Measurements from ENCODE around the gene WNT7A. TPM values are rescaled to one million over a fixed set of nuclear protein-coding genes. Genes with fewer than 3 reads are reported as not detected.
"Not testable (repeated sequence)": the region's sequence is repeated elsewhere in the genome, so short reads cannot be mapped to it uniquely, and the experiment has no call there.

The WNT7A gene
- polyA plus RNA-seq, 4 donors = 0.01 TPM; not detected in 3

DNA sequence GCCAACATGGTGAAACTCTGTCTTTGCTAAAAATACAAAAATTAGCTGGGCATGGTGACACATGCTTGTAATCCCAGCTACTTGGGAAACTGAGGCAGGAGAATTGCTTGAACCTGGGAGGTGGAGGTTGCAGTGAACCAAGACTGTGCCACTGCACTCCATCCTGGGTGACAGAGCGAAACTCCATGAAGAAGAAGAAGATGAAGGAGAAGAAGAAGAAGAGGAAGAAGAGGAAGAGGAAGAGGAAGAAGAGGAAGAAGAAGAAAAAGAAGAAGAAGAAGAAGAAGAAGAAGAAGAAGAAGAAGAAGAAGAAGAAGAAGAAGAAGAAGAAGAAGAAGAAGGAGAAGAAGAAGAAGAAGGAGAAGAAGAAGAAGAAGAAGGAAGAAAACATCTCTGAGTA is 23.2 kb downstream of the WNT7A start:
- not testable (repeated sequence) for DNase-seq; H3K4me1 ChIP-seq (ENCODE audit: control insufficient read depth in 3 of 3, insufficient read depth in 2 of 3, low read depth in 1 of 3, low read length in 2 of 3); H3K9me3 ChIP-seq (ENCODE audit: control insufficient read depth in 2 of 2, insufficient read depth in 1 of 2, low read depth in 1 of 2, low read length in 1 of 2); H3K36me3 ChIP-seq (ENCODE audit: control insufficient read depth in 3 of 3, insufficient read depth in 2 of 3, low read depth in 1 of 3, low read length in 3 of 3); H3K27ac ChIP-seq (ENCODE audit: low read depth in 1 of 3, low read length in 2 of 3); H3K4me3 ChIP-seq (ENCODE audit: low read depth in 1 of 3, low read length in 3 of 3); FAIRE-seq
- H3K27me3 ChIP-seq (ENCODE audit: control insufficient read depth in 3 of 3, insufficient read depth in 3 of 3, low read length in 3 of 3) = peaks cover 0 to 18% (median 5%) of the 10 kb centered on the region in 3 donors
- 81 to 90% (median 87%) methylated on average over 1 of the region's 1 CpG for WGBS, 3 donors

DNA sequence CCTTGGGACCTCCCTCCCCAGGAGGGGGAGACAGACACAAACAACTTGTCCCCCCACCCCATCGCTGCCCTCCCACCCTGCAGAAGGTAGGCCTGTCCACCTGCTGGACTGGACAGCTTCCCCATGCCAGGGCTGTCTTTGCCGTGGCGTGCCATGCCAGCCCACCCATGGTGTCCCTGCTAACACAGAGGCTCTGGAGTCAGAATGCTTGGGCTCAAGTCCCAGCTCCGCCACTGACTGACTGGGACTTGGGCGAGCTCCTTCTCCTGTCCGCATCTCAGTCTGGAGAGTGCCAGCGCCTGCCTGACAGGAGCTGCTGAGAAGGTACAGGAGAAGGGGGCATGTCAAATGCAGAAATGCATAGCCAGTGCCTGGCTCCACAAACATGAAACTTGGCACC is 23.9 kb downstream of the WNT7A start:
- Histone ChIP-seq H3K27me3 (ENCODE audit: control insufficient read depth in 3 of 3, insufficient read depth in 3 of 3, low read length in 3 of 3) (peaks cover 0 to 12% (median 5%) of the 10 kb centered on the region in 3 donors), H3K4me3 (ENCODE audit: low read depth in 1 of 3, low read length in 3 of 3) (no peak overlapping the region), H3K9me3 (ENCODE audit: control insufficient read depth in 2 of 2, insufficient read depth in 1 of 2, low read depth in 1 of 2, low read length in 1 of 2) (no peaks in the 10 kb centered on the region), H3K4me1 (ENCODE audit: control insufficient read depth in 3 of 3, insufficient read depth in 2 of 3, low read depth in 1 of 3, low read length in 2 of 3) (no peaks in the 10 kb centered on the region), H3K36me3 (ENCODE audit: control insufficient read depth in 3 of 3, insufficient read depth in 2 of 3, low read depth in 1 of 3, low read length in 3 of 3) (no peaks in the 10 kb centered on the region), H3K27ac (ENCODE audit: low read depth in 1 of 3, low read length in 2 of 3) (no peak overlapping the region)
- FAIRE-seq = no peak
- WGBS, 3 donors = 84 to 87% (median 86%) methylated on average over 7 of the region's 7 CpGs
- DNase-seq = no peak

DNA sequence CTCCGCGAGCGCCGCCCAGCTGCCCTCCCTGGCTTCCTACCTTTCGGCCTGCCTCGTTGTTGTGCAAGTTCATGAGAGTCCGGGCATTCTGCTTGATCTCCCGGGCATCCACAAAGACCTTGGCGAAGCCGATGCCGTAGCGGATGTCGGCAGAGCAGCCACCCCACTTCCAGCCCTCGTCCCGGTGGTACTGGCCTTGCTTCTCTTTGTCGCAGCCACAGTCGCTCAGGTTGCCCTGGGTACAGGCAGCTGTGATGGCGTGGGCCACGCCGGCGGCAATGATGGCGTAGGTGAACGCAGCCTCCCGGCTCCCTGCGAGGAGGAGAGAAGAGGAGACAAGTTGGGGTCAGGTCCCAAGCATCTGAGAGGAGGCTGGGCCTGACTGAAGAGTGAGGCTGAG is 25.4 kb downstream of the WNT7A start:
- no peaks in the 10 kb centered on the region for H3K4me1 ChIP-seq (ENCODE audit: control insufficient read depth in 3 of 3, insufficient read depth in 2 of 3, low read depth in 1 of 3, low read length in 2 of 3)
- H3K27me3 ChIP-seq (ENCODE audit: control insufficient read depth in 3 of 3, insufficient read depth in 3 of 3, low read length in 3 of 3) = peaks cover 0 to 13% (median 5%) of the 10 kb centered on the region in 3 donors
- no peak for DNase-seq
- no peak for FAIRE-seq
- H3K9me3 ChIP-seq (ENCODE audit: control insufficient read depth in 2 of 2, insufficient read depth in 1 of 2, low read depth in 1 of 2, low read length in 1 of 2) = no peaks in the 10 kb centered on the region
- no peak overlapping the region for H3K27ac ChIP-seq (ENCODE audit: low read depth in 1 of 3, low read length in 2 of 3)
- WGBS, 3 donors = 89 to 91% (median 91%) methylated on average over 25 of the region's 25 CpGs
- no peak overlapping the region for H3K4me3 ChIP-seq (ENCODE audit: low read depth in 1 of 3, low read length in 3 of 3)
- H3K36me3 ChIP-seq (ENCODE audit: control insufficient read depth in 3 of 3, insufficient read depth in 2 of 3, low read depth in 1 of 3, low read length in 3 of 3) = no peaks in the 10 kb centered on the region

DNA sequence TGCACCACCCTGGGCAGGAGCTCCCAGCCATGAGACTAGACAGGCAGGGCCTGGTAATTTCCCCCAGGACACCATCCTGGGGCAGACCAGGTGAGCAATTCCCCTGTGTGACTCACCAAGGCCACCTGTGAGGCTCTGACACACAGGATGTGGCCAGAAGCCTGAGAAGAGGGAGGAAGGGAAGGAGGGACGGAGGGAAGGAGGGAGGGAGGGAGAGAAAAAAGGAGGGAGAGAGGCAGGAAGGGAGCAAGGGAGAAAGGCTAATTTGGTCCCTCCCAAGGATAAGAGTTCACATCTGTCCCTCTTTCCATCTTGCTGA is 25.9 kb downstream of the WNT7A start:
- 51 to 57% (median 55%) methylated on average over 1 of the region's 1 CpG for WGBS, 3 donors
- FAIRE-seq = no peak
- Histone ChIP-seq H3K36me3 (ENCODE audit: control insufficient read depth in 3 of 3, insufficient read depth in 2 of 3, low read depth in 1 of 3, low read length in 3 of 3) (no peaks in the 10 kb centered on the region), H3K27me3 (ENCODE audit: control insufficient read depth in 3 of 3, insufficient read depth in 3 of 3, low read length in 3 of 3) (peaks cover 0 to 9% (median 5%) of the 10 kb centered on the region in 3 donors), H3K9me3 (ENCODE audit: control insufficient read depth in 2 of 2, insufficient read depth in 1 of 2, low read depth in 1 of 2, low read length in 1 of 2) (no peaks in the 10 kb centered on the region), H3K27ac (ENCODE audit: low read depth in 1 of 3, low read length in 2 of 3) (no peak overlapping the region), H3K4me3 (ENCODE audit: low read depth in 1 of 3, low read length in 3 of 3) (no peak overlapping the region), H3K4me1 (ENCODE audit: control insufficient read depth in 3 of 3, insufficient read depth in 2 of 3, low read depth in 1 of 3, low read length in 2 of 3) (no peaks in the 10 kb centered on the region)
- no peak for DNase-seq

DNA sequence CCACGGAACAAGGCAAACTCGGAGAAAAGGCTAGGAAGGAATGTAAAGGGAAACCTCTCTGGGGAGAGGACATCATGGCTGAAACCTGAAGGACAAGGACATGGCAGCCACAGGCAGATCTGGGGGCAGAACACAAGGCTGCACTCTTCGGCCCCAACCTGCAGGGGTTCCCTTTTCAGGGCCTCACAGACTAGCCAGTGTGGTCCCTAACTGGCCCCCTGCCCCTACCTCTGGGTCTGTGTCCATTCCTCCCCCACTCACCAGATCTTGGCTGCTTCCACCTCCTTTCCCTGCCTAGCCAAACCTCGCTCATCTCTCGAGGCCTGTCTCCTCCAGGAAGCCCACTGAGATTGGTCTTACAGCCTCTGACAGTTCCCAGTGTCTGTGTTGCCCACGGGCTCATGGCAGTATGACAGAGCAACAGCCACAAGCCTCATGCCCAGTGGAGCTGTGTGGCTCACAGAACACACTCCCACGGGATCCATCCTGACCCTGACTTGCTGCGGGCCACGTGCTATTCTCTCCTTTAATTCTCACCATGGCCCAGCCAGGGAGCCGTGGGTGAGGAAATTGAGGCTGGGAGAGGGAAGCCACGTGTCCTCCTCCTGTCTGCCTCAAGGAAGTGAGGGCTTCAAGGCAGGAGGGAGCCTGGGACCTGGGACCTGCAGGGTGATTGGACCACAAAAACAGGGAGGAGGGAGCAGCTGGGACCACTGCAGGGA is 26.5 kb downstream of the WNT7A start:
- no peak overlapping the region for H3K27ac ChIP-seq (ENCODE audit: low read depth in 1 of 3, low read length in 2 of 3)
- no peaks in the 10 kb centered on the region for H3K9me3 ChIP-seq (ENCODE audit: control insufficient read depth in 2 of 2, insufficient read depth in 1 of 2, low read depth in 1 of 2, low read length in 1 of 2)
- no peaks in the 10 kb centered on the region for H3K36me3 ChIP-seq (ENCODE audit: control insufficient read depth in 3 of 3, insufficient read depth in 2 of 3, low read depth in 1 of 3, low read length in 3 of 3)
- DNase-seq (no peak), FAIRE-seq (no peak)
- no peaks in the 10 kb centered on the region for H3K4me1 ChIP-seq (ENCODE audit: control insufficient read depth in 3 of 3, insufficient read depth in 2 of 3, low read depth in 1 of 3, low read length in 2 of 3)
- 56 to 69% (median 59%) methylated on average over 11 of the region's 11 CpGs for WGBS, 3 donors
- no peak overlapping the region for H3K4me3 ChIP-seq (ENCODE audit: low read depth in 1 of 3, low read length in 3 of 3)
- peaks cover 0 to 7% (median 5%) of the 10 kb centered on the region in 3 donors for H3K27me3 ChIP-seq (ENCODE audit: control insufficient read depth in 3 of 3, insufficient read depth in 3 of 3, low read length in 3 of 3)

DNA sequence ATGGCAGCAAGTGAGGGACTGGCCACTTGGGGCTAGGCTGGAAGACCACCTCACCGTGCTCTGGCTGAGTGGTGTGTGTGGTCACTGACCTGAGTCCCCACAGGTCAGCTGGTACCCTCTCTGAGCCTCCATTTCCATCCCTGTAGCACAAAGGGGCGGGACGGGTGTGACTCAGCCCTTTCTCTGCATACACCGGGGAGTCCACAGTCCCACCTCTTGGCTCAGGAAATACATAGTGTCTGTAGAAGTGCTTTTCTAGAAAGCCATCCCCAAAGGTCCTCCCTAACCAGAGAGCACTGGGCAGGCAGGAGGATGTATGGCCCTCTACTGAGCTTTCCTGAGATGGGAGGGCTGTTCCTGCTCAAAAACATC is 27.2 kb downstream of the WNT7A start:
- no peaks in the 10 kb centered on the region for H3K9me3 ChIP-seq (ENCODE audit: control insufficient read depth in 2 of 2, insufficient read depth in 1 of 2, low read depth in 1 of 2, low read length in 1 of 2)
- peaks cover 0 to 5% (median 3%) of the 10 kb centered on the region in 3 donors for H3K27me3 ChIP-seq (ENCODE audit: control insufficient read depth in 3 of 3, insufficient read depth in 3 of 3, low read length in 3 of 3)
- no peaks in the 10 kb centered on the region for H3K4me1 ChIP-seq (ENCODE audit: control insufficient read depth in 3 of 3, insufficient read depth in 2 of 3, low read depth in 1 of 3, low read length in 2 of 3)
- FAIRE-seq = no peak
- H3K4me3 ChIP-seq (ENCODE audit: low read depth in 1 of 3, low read length in 3 of 3) = no peak overlapping the region
- 45 to 62% (median 52%) methylated on average over 4 of the region's 4 CpGs for WGBS, 3 donors
- no peak for DNase-seq
- no peak overlapping the region for H3K27ac ChIP-seq (ENCODE audit: low read depth in 1 of 3, low read length in 2 of 3)
- no peaks in the 10 kb centered on the region for H3K36me3 ChIP-seq (ENCODE audit: control insufficient read depth in 3 of 3, insufficient read depth in 2 of 3, low read depth in 1 of 3, low read length in 3 of 3)

DNA sequence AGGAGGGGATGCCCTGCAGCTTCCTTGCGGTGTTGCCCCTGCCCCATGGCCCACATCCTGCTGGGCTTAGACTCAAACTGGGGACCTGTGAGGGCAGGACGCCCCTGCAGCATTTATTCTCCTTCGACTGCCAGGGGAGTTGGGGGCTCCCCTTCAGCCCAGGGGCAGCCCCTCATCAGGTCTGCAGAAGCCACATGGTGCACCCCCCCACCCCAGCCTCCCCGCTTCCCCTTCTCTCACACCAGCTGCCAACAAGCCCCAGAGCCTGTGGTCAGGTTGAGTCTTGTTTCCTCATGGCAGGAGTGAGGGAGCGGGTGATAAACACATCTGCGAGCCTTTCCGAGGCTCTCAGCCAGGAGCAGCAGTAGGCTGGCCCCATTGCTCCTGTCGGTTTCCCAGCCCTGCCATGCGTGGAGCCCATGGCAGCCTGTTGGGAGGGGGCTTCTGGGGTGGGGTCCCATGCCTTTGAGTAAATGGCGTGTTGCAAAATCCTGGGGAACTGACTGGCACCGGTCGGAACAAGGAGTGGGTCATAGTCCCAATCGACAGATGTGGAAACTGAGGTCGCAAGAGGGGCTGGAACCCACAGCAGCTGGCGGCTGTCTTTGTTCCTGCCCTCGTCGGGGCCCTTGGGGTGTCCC is 27.8 kb downstream of the WNT7A start:
- Histone ChIP-seq H3K4me1 (ENCODE audit: control insufficient read depth in 3 of 3, insufficient read depth in 2 of 3, low read depth in 1 of 3, low read length in 2 of 3) (no peaks in the 10 kb centered on the region), H3K9me3 (ENCODE audit: control insufficient read depth in 2 of 2, insufficient read depth in 1 of 2, low read depth in 1 of 2, low read length in 1 of 2) (no peaks in the 10 kb centered on the region), H3K27me3 (ENCODE audit: control insufficient read depth in 3 of 3, insufficient read depth in 3 of 3, low read length in 3 of 3) (peaks cover 0 to 3% (median 3%) of the 10 kb centered on the region in 3 donors), H3K4me3 (ENCODE audit: low read depth in 1 of 3, low read length in 3 of 3) (no peak overlapping the region), H3K27ac (ENCODE audit: low read depth in 1 of 3, low read length in 2 of 3) (no peak overlapping the region), H3K36me3 (ENCODE audit: control insufficient read depth in 3 of 3, insufficient read depth in 2 of 3, low read depth in 1 of 3, low read length in 3 of 3) (no peaks in the 10 kb centered on the region)
- FAIRE-seq (no peak), DNase-seq (no peak)
- WGBS, 3 donors = 72 to 79% (median 73%) methylated on average over 17 of the region's 17 CpGs

DNA sequence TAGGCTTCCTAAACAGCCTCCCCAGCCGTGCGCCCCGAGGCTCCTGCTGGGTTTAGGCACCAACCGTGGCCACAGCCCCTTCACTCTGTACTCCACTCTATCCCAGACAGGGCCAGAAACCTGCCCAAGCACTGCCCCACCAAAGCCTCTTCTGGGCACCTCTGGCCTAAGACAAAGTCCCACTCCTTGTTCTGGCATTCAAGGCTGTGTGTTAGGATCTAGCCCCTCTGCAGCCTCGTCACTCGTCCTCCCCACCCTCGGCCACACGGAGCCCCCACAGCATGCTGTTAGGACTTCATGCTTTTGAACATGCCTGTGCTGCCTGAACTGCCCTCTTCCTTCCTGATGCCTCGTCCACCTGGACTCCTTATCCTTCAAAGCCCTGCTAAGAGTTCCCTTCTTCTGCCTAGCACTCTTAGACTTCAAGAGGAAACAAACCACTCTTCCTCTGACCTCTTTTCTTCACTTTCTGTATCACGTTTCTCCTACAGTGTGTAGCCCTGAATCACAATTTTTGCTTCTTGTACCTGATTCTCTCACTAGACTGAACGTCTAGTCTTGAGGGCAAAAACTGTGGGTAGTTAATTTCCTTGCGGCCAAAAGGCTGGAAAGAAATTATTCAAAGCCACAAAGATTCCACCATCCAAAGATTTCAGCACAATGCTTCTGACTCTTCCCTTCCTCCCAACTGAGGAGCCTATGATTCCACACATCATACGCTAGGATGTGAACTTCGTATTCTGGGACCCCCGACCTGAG is 28.6 kb downstream of the WNT7A start:
- H3K4me1 ChIP-seq (ENCODE audit: control insufficient read depth in 3 of 3, insufficient read depth in 2 of 3, low read depth in 1 of 3, low read length in 2 of 3) = no peaks in the 10 kb centered on the region
- peaks cover 0 to 3% (median 3%) of the 10 kb centered on the region in 3 donors for H3K27me3 ChIP-seq (ENCODE audit: control insufficient read depth in 3 of 3, insufficient read depth in 3 of 3, low read length in 3 of 3)
- DNase-seq = no peak
- H3K27ac ChIP-seq (ENCODE audit: low read depth in 1 of 3, low read length in 2 of 3) = no peak overlapping the region
- no peak overlapping the region for H3K4me3 ChIP-seq (ENCODE audit: low read depth in 1 of 3, low read length in 3 of 3)
- 70 to 71% (median 71%) methylated on average over 15 of the region's 15 CpGs for WGBS, 3 donors
- no peaks in the 10 kb centered on the region for H3K9me3 ChIP-seq (ENCODE audit: control insufficient read depth in 2 of 2, insufficient read depth in 1 of 2, low read depth in 1 of 2, low read length in 1 of 2)
- no peaks in the 10 kb centered on the region for H3K36me3 ChIP-seq (ENCODE audit: control insufficient read depth in 3 of 3, insufficient read depth in 2 of 3, low read depth in 1 of 3, low read length in 3 of 3)
- FAIRE-seq = no peak

Measured in small intestine (tissue), 7 donors.